Right lobe of liver (tissue), 4 donors: ENCODE results near the gene GPR158.

Experiments used
- POLR2A ChIP-seq: fragments of 450-650 bp; IDR thresholded peaks from one replicate; pipeline ENCODE4 v1.6.1; 2017; ENCODE audit warnings: antibody characterized with exemption, mild to moderate bottlenecking
- TF ChIP-seq, protein P1 (sequence below), 4 donors: fragments of 200-600 bp in 3 of 4; fragments of 450-650 bp in 1 of 4; IDR thresholded peaks; one replicate each; pipeline versions ENCODE4 v1.5.1 to v1.8.0; 2016 to 2022; ENCODE audit warnings: antibody characterized with exemption in 4 of 4, mild to moderate bottlenecking in 2 of 4
- donor health status: DM: no; HTN: no; CAD: no.
- donor health status: DM: no; HTN: no; CAD: no.
- donor health status: DM: no; HTN: yes; CAD: no.

DNA sequence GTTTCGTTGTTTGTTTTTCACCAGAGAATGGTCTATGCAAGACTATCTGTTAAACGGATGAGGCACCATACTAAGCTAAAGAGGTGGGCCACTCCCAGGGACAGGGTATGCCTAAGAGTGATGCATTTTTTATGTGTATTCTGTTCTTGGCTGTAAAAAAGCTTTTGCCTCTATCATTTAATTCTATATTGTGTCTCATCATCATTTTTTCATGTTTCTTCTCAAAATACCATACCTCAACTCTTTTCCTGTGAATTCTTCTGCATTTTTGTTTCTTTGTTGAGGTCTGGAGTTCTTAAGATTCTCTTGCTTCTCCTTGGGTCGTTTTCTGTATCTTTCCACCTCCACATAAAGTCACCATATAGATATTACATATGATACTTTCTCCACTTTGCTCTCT, 357.4 kb downstream of the GPR158 start:
- TF ChIP-seq, protein P1, sequence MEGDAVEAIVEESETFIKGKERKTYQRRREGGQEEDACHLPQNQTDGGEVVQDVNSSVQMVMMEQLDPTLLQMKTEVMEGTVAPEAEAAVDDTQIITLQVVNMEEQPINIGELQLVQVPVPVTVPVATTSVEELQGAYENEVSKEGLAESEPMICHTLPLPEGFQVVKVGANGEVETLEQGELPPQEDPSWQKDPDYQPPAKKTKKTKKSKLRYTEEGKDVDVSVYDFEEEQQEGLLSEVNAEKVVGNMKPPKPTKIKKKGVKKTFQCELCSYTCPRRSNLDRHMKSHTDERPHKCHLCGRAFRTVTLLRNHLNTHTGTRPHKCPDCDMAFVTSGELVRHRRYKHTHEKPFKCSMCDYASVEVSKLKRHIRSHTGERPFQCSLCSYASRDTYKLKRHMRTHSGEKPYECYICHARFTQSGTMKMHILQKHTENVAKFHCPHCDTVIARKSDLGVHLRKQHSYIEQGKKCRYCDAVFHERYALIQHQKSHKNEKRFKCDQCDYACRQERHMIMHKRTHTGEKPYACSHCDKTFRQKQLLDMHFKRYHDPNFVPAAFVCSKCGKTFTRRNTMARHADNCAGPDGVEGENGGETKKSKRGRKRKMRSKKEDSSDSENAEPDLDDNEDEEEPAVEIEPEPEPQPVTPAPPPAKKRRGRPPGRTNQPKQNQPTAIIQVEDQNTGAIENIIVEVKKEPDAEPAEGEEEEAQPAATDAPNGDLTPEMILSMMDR (IDR thresholded peaks at IDR 0.05), result no peak
- no peak for TF ChIP-seq POLR2A
